Panc1 (cell line): ENCODE measurements around the gene KIAA1958. TPM values are rescaled to one million over a fixed set of nuclear protein-coding genes. Genes with fewer than 3 reads are reported as not detected.

Experiments
- ATAC-seq: fragments of 200-7000 bp; cut with Tn5 transposase; 2 replicates; pipeline ENCODE4 v1.9.1; 2020; ENCODE audit warnings: mild to moderate bottlenecking, moderate library complexity
- BruUV-seq: library from RNA; stranded (reverse); fragments of 400-500 nt; replicated peaks from 2 replicates; lab custom pipeline; 2021; lab: Mats Ljungman, UMichigan
- CTCF ChIA-PET: fragments of 300-600 bp; sonication (Branson Sonifier 250); formaldehyde crosslinking; loops from one replicate; lab custom pipeline; 2022; ENCODE audit warnings: antibody characterized with exemption; lab: Charles Lee
- POLR2A ChIA-PET: fragments of 300-600 bp; sonication (Branson Sonifier 250); formaldehyde crosslinking; loops from one replicate; lab custom pipeline; 2022; ENCODE audit warnings: antibody characterized with exemption; lab: Charles Lee
- DNase-seq: peaks from one replicate; pipeline ENCODE4 v3.0.0-alpha.2; 2010; ENCODE audit warnings: low read depth, low spot score
- H3K27ac ChIP-seq: 2 replicates; pipeline ENCODE4 v1.5.1; 2011; ENCODE audit warnings: mild to moderate bottlenecking, low read length, inconsistent platforms
- H3K27me3 ChIP-seq: fragments of 200-500 bp; sonication (Bioruptor generic); 2 replicates; pipeline ENCODE4 v1.6.0; 2014; ENCODE audit warnings: low read length, inconsistent platforms; ENCODE audit not compliant: control insufficient read depth, insufficient read depth
- H3K36me3 ChIP-seq: fragments of 200-500 bp; sonication (Bioruptor generic); 2 replicates; pipeline ENCODE4 v1.5.1; 2014; ENCODE audit warnings: inconsistent platforms, mild to moderate bottlenecking, low read length, moderate library complexity; ENCODE audit not compliant: control insufficient read depth, insufficient read depth
- H3K4me1 ChIP-seq: 2 replicates; pipeline ENCODE4 v1.5.1; 2011; ENCODE audit warnings: inconsistent platforms, mild to moderate bottlenecking, low read length, moderate library complexity; ENCODE audit not compliant: control insufficient read depth, insufficient read depth
- H3K4me3 ChIP-seq, 2 experiments: 2 replicates each; pipeline ENCODE4 v1.5.1; 2011 to 2012; ENCODE audit warnings: low read depth in 2 of 2, low read length in 2 of 2, mild to moderate bottlenecking in 2 of 2, inconsistent platforms in 1 of 2, moderate library complexity in 1 of 2
- H3K9me3 ChIP-seq: fragments of 200-500 bp; sonication (Bioruptor generic); 2 replicates; pipeline ENCODE4 v1.5.1; 2014; ENCODE audit warnings: low read depth, mild to moderate bottlenecking, inconsistent platforms, low read length, moderate library complexity; ENCODE audit not compliant: control insufficient read depth, insufficient read depth
- POLR2AphosphoS5 ChIP-seq: IDR thresholded peaks from 2 replicates; pipeline ENCODE4 v1.6.1; 2012; ENCODE audit warnings: mild to moderate bottlenecking, low read depth, low read length, moderate library complexity
- REST ChIP-seq, 2 experiments: IDR thresholded peaks; 2 replicates each; pipeline ENCODE4 v1.6.1; 2011 to 2012; ENCODE audit warnings: low read depth in 2 of 2, control low read depth in 1 of 2, low read length in 1 of 2, mild to moderate bottlenecking in 1 of 2, moderate library complexity in 1 of 2; ENCODE audit not compliant: insufficient read depth in 1 of 2
- SIN3A ChIP-seq: IDR thresholded peaks from 2 replicates; pipeline ENCODE4 v1.6.1; 2012; ENCODE audit warnings: low read depth, mild to moderate bottlenecking, low read length, moderate library complexity, borderline replicate concordance; ENCODE audit not compliant: insufficient read depth
- TCF7L2 ChIP-seq: IDR thresholded peaks from 2 replicates; pipeline ENCODE4 v1.6.1; 2011; ENCODE audit warnings: mild to moderate bottlenecking, low read depth, low read length, inconsistent platforms
- in situ Hi-C: cut with HindIII; loops from 2 replicates; pipeline ENCODE4 v1.10.0; 2016; ENCODE audit warnings: low sequenced_read_pairs, low pct_unique_long_range_greater_than_20kb
- intact Hi-C: fragments of 100-400 bp; cut with micrococcal nuclease; formaldehyde crosslinking; loops from one replicate; pipeline ENCODE4 v1.10.0; 2022; ENCODE audit not compliant: unreplicated experiment
- total RNA-seq: library from RNA; stranded (reverse); gene quantifications from one replicate; pipeline ENCODE4 v1.2.1, GENCODE V29; 2021; ENCODE audit not compliant: unreplicated experiment
- TF ChIP-seq, protein P1 (sequence below): fragments of 450-650 bp; IDR thresholded peaks from 2 replicates; pipeline ENCODE4 v1.5.1; 2017; ENCODE audit warnings: mild to moderate bottlenecking

The KIAA1958 gene
- total RNA-seq, 1 experiment from 2014 or later: 10.4 TPM

GRCh38 chr9:112530751-112531205, 44.2 kb downstream of the KIAA1958 start:
- H3K4me3 ChIP-seq: no peak overlapping the region
- H3K27ac ChIP-seq: no peak overlapping the region
- in situ Hi-C loops (no loop called here), intact Hi-C loops (no loop called here)
- ATAC-seq (no peak), DNase-seq (no peak)
- no peaks in the 10 kb centered on the region for H3K36me3 ChIP-seq
- no peak for TF ChIP-seq REST (IDR thresholded peaks at IDR 0.05; ENCODE audit: insufficient read depth in 1 of 2, low read depth in 2 of 2, low read length in 1 of 2)
- no peak for TF ChIP-seq SIN3A
- no peak for TF ChIP-seq TCF7L2
- no peak for TF ChIP-seq POLR2AphosphoS5
- TF ChIP-seq, protein P1, sequence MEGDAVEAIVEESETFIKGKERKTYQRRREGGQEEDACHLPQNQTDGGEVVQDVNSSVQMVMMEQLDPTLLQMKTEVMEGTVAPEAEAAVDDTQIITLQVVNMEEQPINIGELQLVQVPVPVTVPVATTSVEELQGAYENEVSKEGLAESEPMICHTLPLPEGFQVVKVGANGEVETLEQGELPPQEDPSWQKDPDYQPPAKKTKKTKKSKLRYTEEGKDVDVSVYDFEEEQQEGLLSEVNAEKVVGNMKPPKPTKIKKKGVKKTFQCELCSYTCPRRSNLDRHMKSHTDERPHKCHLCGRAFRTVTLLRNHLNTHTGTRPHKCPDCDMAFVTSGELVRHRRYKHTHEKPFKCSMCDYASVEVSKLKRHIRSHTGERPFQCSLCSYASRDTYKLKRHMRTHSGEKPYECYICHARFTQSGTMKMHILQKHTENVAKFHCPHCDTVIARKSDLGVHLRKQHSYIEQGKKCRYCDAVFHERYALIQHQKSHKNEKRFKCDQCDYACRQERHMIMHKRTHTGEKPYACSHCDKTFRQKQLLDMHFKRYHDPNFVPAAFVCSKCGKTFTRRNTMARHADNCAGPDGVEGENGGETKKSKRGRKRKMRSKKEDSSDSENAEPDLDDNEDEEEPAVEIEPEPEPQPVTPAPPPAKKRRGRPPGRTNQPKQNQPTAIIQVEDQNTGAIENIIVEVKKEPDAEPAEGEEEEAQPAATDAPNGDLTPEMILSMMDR: no peak
- ChIA-PET CTCF (no interaction called here), POLR2A (no interaction called here)
- no peaks in the 10 kb centered on the region for H3K4me1 ChIP-seq
- BruUV-seq: no TSS peak
- no peaks in the 10 kb centered on the region for H3K9me3 ChIP-seq
- no peaks in the 10 kb centered on the region for H3K27me3 ChIP-seq

DNA sequence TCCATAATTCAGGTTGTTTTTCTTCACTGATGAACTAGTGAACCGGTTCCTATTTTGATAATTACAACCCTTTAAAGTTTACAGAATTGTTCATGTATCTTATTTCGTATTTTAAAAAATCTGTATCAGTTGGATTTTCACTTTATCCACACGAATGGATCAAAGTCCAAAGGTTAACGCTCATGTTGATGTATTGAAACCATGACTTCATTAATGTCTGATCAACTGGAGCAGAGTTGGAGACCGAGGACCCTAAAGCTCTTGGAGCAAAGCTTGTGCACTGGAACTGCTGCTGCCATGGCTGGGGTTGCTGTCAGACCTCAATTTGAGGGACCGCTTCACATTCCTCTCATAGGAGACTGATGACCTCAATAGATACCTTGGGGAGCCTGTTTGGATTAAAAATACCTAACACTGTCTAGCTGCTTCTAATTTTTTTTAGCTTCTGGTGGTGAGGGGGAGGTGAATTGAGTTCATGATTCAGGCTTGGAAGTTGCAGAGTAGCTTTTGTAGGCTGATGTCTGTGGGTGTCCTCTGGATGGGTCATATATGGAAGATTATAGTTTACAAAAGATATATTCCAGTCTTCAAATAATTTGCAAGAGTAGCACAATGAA, 45.1 kb downstream of the KIAA1958 start:
- TF ChIP-seq TCF7L2 (no peak), POLR2AphosphoS5 (no peak), REST (IDR thresholded peaks at IDR 0.05; ENCODE audit: insufficient read depth in 1 of 2, low read depth in 2 of 2, low read length in 1 of 2) (no peak), SIN3A (no peak)
- TF ChIP-seq, protein P1: no peak
- CTCF ChIA-PET: no interaction called here
- intact Hi-C loops: no loop called here
- BruUV-seq: no TSS peak
- Histone ChIP-seq H3K36me3 (no peaks in the 10 kb centered on the region), H3K9me3 (no peaks in the 10 kb centered on the region), H3K4me1 (no peaks in the 10 kb centered on the region), H3K27me3 (no peaks in the 10 kb centered on the region), H3K4me3 (no peak overlapping the region), H3K27ac (no peak overlapping the region)
- DNase-seq (no peak), ATAC-seq (no peak)
- in situ Hi-C loops: no loop called here
- POLR2A ChIA-PET: no interaction called here
